ENCODE results near the gene KCNQ1OT1.

DNA sequence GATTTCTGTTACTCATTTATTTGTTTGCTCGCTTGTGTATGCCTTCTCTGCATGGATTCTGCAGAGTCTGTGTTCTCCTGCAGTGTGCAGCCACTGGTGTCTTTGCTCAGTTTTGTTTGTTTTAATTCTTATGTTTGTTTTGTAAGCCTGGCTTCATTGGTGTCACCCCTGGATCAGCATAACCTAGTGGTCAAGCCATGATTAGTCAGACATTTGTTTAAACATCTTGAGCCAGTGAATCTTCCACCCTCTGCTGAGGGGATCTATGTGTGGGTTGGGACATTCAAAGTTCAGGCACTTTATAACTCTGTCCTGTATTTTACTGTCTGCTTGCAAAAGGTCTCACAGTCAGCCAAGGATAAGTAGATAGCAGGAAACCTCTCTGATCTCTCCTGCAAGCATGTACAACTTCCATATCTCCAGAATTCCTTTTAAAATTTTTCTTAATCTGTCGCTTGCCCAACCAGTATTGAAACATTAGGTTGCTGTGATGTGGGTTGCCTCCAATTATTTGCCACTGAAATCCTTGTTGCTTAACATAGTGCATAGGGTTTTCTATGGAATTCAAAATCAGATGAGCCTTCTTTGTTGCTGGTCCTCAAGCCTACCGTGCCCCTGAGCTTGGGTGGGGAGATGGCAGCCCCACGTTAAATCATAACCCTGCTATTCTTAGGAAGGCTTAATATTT lies 86.8 kb downstream of the KCNQ1OT1 start:
- TF ChIP-seq, protein P1, sequence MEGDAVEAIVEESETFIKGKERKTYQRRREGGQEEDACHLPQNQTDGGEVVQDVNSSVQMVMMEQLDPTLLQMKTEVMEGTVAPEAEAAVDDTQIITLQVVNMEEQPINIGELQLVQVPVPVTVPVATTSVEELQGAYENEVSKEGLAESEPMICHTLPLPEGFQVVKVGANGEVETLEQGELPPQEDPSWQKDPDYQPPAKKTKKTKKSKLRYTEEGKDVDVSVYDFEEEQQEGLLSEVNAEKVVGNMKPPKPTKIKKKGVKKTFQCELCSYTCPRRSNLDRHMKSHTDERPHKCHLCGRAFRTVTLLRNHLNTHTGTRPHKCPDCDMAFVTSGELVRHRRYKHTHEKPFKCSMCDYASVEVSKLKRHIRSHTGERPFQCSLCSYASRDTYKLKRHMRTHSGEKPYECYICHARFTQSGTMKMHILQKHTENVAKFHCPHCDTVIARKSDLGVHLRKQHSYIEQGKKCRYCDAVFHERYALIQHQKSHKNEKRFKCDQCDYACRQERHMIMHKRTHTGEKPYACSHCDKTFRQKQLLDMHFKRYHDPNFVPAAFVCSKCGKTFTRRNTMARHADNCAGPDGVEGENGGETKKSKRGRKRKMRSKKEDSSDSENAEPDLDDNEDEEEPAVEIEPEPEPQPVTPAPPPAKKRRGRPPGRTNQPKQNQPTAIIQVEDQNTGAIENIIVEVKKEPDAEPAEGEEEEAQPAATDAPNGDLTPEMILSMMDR (IDR thresholded peaks at IDR 0.05): no peak
- TF ChIP-seq POLR2A (IDR thresholded peaks at IDR 0.05): no peak
- no peak for TF ChIP-seq EP300 (IDR thresholded peaks at IDR 0.05)
